Uterus (tissue), 4 donors: ENCODE results near the gene PLBD2. TPM values are rescaled to one million over a fixed set of nuclear protein-coding genes. Genes with fewer than 3 reads are reported as not detected.

ENCODE experiments used
- DNase-seq, 2 donors: peaks; one replicate each; pipeline ENCODE4 v3.0.0-alpha.2; 2019 to 2020
- H3K27ac ChIP-seq, 2 donors: fragments of 200-600 bp; sonication (generic); 1 replicate in 1 of 2; 2 replicates in 1 of 2; pipeline ENCODE4 v1.5.1; 2016 to 2018
- H3K27me3 ChIP-seq, 2 donors: fragments of 200-600 bp; sonication (generic); one replicate each; pipeline ENCODE4 v1.5.1; 2018 to 2019; ENCODE audit warnings: control low read depth in 1 of 2
- H3K36me3 ChIP-seq, 2 donors: fragments of 200-600 bp; sonication (generic); one replicate each; pipeline ENCODE4 v1.5.1; 2019; ENCODE audit warnings: control low read depth in 1 of 2
- H3K4me1 ChIP-seq, 2 donors: fragments of 200-600 bp; sonication (generic); one replicate each; pipeline ENCODE4 v1.5.1; 2018 to 2019; ENCODE audit warnings: control low read depth in 1 of 2
- H3K4me3 ChIP-seq, 2 donors: fragments of 200-600 bp; sonication (generic); 1 replicate in 1 of 2; 2 replicates in 1 of 2; pipeline ENCODE4 v1.5.1; 2018 to 2019; ENCODE audit warnings: mild to moderate bottlenecking in 1 of 2
- H3K9me3 ChIP-seq, 2 donors: fragments of 200-600 bp; sonication (generic); one replicate each; pipeline ENCODE4 v1.5.1; 2019; ENCODE audit warnings: control low read depth in 1 of 2
- POLR2A ChIP-seq, 2 donors: fragments of 450-650 bp; IDR thresholded peaks; one replicate each; pipeline ENCODE4 v1.6.1; 2016; ENCODE audit warnings: antibody characterized with exemption in 2 of 2, mild to moderate bottlenecking in 1 of 2, moderate library complexity in 1 of 2
- intact Hi-C: fragments of 100-400 bp; cut with DNase I; formaldehyde crosslinking; loops from one replicate; pipeline ENCODE4 v1.15.1; 2023; ENCODE audit warnings: low total_unique reads
- total RNA-seq, 4 donors: library from RNA; depleted of rRNA in 3 of 4; stranded (reverse); fragments of >200 nt in 3 of 4; gene quantifications; one replicate each; pipeline versions ENCODE4 v1.1.0 to v1.2.4, GENCODE V29; 2014 to 2023
- TF ChIP-seq, protein P1 (sequence below), 4 experiments: fragments of 200-600 bp in 2 of 4; fragments of 450-650 bp in 2 of 4; sonication (generic) in 2 of 4; IDR thresholded peaks; one replicate each; pipeline ENCODE4 v1.5.1; 2016 to 2019; ENCODE audit warnings: antibody characterized with exemption in 4 of 4, mild to moderate bottlenecking in 2 of 4, moderate library complexity in 1 of 4
- donor health status: DM: yes; HTN: yes; CAD: no.

Gene PLBD2
- total RNA-seq, 4 donors from 2014 or later = 20.7 to 38.6 (median 29.8) TPM

- Histone ChIP-seq H3K4me3 (no peak overlapping the region), H3K36me3 (no peaks in the 10 kb centered on the region), H3K27me3 (no peaks in the 10 kb centered on the region), H3K4me1 (no peaks in the 10 kb centered on the region), H3K27ac (no peak overlapping the region), H3K9me3 (no peaks in the 10 kb centered on the region)
- TF ChIP-seq, protein P1, sequence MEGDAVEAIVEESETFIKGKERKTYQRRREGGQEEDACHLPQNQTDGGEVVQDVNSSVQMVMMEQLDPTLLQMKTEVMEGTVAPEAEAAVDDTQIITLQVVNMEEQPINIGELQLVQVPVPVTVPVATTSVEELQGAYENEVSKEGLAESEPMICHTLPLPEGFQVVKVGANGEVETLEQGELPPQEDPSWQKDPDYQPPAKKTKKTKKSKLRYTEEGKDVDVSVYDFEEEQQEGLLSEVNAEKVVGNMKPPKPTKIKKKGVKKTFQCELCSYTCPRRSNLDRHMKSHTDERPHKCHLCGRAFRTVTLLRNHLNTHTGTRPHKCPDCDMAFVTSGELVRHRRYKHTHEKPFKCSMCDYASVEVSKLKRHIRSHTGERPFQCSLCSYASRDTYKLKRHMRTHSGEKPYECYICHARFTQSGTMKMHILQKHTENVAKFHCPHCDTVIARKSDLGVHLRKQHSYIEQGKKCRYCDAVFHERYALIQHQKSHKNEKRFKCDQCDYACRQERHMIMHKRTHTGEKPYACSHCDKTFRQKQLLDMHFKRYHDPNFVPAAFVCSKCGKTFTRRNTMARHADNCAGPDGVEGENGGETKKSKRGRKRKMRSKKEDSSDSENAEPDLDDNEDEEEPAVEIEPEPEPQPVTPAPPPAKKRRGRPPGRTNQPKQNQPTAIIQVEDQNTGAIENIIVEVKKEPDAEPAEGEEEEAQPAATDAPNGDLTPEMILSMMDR (IDR thresholded peaks at IDR 0.05) = no peak
- no peak for TF ChIP-seq POLR2A (IDR thresholded peaks at IDR 0.05)
- DNase-seq = no peak
- intact Hi-C loops = no loop called here
Observed at GRCh38 chr12:113378291-113378690, 19.9 kb downstream of the PLBD2 start.

- no peaks in the 10 kb centered on the region for H3K27me3 ChIP-seq
- no peak overlapping the region for H3K4me3 ChIP-seq
- no peak overlapping the region for H3K27ac ChIP-seq
- H3K9me3 ChIP-seq = no peaks in the 10 kb centered on the region
- H3K36me3 ChIP-seq = no peaks in the 10 kb centered on the region
- TF ChIP-seq, protein P1 (IDR thresholded peaks at IDR 0.05) = no peak
- TF ChIP-seq POLR2A (IDR thresholded peaks at IDR 0.05) = no peak
- H3K4me1 ChIP-seq = no peaks in the 10 kb centered on the region
- DNase-seq = no peak
- intact Hi-C loops = no loop called here
Observed at GRCh38 chr12:113381220-113381619, 22.8 kb downstream of the PLBD2 start.

DNA sequence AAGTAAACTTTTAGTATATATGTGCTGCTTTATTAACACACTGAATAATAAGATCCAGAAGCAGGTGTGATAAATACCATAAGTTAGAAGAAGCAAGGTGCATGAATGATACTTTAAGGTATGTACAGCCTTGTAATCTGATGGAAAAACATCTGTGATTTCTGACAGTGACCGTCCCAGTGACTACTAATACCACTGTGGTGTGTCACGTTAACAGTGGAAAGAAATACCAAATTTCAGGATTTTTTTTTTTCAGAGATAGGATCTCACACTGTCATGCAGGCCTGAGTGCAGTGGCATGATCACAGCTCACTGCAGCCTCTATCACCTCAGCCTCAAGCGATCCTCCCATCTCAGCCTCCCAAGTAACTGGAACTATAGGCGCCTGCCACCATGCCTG, 23.8 kb downstream of the PLBD2 start:
- Histone ChIP-seq H3K4me1 (no peaks in the 10 kb centered on the region), H3K27ac (no peak overlapping the region), H3K27me3 (no peaks in the 10 kb centered on the region), H3K9me3 (no peaks in the 10 kb centered on the region), H3K4me3 (no peak overlapping the region), H3K36me3 (no peaks in the 10 kb centered on the region)
- TF ChIP-seq POLR2A (IDR thresholded peaks at IDR 0.05) = no peak
- TF ChIP-seq, protein P1 (IDR thresholded peaks at IDR 0.05) = no peak
- no peak for DNase-seq
- intact Hi-C loops = no loop called here

GRCh38 chr12:113384778-113385177, 26.4 kb downstream of the PLBD2 start:
- Histone ChIP-seq H3K9me3 (no peaks in the 10 kb centered on the region), H3K4me1 (no peaks in the 10 kb centered on the region), H3K4me3 (no peak overlapping the region), H3K27me3 (no peaks in the 10 kb centered on the region), H3K36me3 (no peaks in the 10 kb centered on the region), H3K27ac (no peak overlapping the region)
- intact Hi-C loops = no loop called here
- no peak for DNase-seq
- no peak for TF ChIP-seq POLR2A (IDR thresholded peaks at IDR 0.05)
- TF ChIP-seq, protein P1 (IDR thresholded peaks at IDR 0.05) = no peak

DNA sequence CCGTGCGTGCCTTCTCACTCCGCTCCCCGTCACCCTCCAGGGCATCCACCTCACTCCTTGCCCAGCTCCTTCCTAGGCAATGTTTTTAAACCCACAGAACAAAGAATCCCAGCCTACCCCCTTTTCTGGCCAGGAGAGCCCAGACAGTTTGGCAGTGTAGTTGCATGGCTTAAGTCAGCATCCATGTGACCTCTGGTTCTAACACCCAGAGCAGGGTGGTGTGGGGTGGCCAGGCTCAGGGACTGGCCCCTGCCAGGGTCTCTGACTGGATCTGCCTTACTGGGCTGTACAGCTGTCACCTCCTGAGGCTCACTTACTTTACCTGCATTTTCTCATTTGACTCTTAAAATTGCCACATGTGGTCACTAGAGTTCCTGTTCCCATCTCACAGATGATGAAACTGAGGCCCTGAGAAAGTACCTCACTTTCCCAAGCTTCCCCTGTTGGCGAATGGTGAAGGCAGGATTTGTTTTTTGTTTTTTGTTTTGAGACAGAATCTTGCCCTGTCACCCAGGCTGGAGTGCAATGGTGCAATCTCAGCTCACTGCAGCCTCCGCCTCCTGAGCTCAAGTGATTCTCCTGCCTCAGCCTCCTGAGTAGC, 27.0 kb downstream of the PLBD2 start:
- no peaks in the 10 kb centered on the region for H3K27me3 ChIP-seq

More for the DNA sequence above, 27.0 kb downstream of the PLBD2 start:
- TF ChIP-seq POLR2A (IDR thresholded peaks at IDR 0.05) = no peak
- TF ChIP-seq, protein P1 (IDR thresholded peaks at IDR 0.05) = no peak
- H3K4me1 ChIP-seq = no peaks in the 10 kb centered on the region
- H3K27ac ChIP-seq = no peak overlapping the region
- H3K4me3 ChIP-seq = no peak overlapping the region
- H3K36me3 ChIP-seq = no peaks in the 10 kb centered on the region
- H3K9me3 ChIP-seq = no peaks in the 10 kb centered on the region
- DNase-seq = no peak
- intact Hi-C loops = no loop called here
